DMS 273 (cell line): ENCODE measurements around the gene GTF3C5.

Experiments used
- DNase-seq: peaks from one replicate; lab custom pipeline; 2025; ENCODE audit not compliant: unreplicated experiment; lab: John Stamatoyannopoulos, UW

The GTF3C5 gene

DNA sequence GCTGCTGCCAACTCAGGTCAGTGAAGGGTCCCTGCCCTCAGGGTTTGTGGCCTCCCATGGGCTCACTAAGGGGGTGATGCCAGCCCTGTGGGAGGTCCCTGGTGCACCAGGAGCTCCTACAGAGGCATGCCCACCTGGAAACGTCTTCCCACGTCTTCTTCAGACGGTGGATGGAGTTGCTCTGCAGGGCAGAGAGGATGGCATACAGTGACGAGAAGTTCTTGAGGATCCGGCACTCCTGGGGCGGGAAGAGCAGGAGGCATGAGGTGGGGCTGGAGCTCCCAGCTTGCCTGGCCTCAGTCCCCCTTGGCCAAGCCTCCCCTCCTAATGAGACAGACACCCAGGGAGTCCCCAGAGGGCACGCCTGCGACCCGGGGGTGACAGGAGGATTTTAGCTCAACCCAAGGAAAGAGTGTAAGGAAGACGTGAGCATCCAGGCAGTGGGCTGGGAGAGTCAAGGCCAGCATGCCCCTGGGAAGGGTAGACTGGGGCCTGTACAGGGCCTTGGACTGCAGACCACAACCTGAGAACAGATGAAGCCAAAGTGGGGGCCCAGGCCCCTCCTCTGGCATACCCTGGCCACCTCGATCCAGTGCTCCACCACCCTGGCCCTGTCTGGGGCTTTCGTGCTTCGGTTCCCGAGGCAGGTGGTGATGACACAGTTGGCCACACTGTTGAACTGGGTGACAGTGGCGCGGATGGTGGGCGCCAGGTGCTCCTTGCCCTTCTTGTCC is 75.9 kb downstream of the GTF3C5 start:
- DNase-seq, result no peak

DNA sequence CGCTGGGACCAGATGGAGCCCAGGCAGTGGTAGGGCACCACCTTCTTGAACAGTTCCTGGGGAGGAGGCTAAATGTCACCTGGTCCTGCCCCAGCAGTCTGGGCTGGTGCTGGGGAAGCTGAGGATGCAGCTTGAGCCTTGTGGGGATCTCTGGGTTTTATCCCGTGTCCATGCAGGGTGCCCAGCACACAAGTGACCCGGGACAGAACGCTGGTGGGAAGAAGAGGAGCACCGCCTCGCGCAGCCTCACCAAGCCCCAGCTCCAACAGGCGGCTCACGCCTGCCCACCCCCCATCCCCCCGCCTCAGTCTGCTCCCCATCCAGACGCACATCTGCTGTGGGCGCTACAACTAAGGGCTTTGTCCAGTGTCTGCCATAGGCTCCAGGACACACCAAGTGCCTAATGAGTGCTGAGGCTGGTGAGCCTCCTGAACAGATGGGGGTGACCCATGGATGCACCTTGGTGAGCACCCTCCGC is 76.5 kb downstream of the GTF3C5 start:
- no peak for DNase-seq
